ENCODE data around the gene KCNIP4.

Gene KCNIP4

GRCh38 chr4:21901281-21901680 lies 47.3 kb downstream of the KCNIP4 start:
- DNase-seq (ENCODE audit: low spot score) (no peak), FAIRE-seq (no peak)

GRCh38 chr4:21900211-21900610 lies 48.4 kb downstream of the KCNIP4 start:
- DNase-seq (ENCODE audit: low spot score) (no peak), FAIRE-seq (no peak)

DNA sequence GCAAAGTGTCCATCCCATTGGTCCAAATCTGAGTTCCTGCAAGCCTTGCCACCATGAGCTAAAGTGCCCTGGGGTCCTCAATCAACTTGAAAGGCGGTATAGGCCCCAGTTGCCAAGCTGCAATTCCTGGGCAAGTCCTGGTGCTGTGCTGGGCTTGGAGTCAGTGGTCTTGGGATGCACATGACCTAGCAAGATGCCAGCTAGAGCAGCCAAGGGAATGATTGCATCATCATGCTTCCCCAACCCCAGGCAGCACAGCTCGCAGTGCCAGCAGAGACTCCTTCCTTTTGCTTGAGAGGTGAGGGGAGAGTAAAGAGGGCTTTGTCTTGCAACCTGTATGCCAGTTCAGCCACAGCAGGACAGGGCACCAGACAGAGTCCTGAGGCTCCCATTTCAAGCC lies 50.5 kb downstream of the KCNIP4 start:
- no peak for DNase-seq (ENCODE audit: low spot score)
- FAIRE-seq, result no peak

GRCh38 chr4:21896767-21897166 lies 51.8 kb downstream of the KCNIP4 start:
- FAIRE-seq (no peak), DNase-seq (ENCODE audit: low spot score) (no peak)

DNA sequence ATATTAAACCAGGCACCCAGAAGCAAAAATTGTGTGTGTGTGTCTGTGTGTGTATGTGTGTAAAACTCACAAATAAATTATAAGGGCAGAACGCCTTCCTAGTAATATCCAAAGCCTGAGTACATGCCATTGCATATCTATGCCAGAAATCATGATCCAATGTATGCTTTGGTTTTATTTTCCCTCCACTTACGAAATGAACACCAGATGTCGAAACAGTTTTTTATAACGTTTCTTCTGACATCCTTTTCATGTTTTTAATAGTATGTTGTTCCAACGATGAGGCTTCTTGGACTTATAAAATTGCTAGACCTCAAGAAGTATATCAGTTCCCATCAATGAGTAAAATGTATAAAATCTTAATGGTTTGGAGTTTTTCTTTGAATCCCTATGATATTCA lies 55.4 kb downstream of the KCNIP4 start:
- DNase-seq (ENCODE audit: low spot score) (no peak), FAIRE-seq (no peak)

GRCh38 chr4:21890231-21890630 lies 58.3 kb downstream of the KCNIP4 start:
- DNase-seq (ENCODE audit: low spot score), result no peak
- FAIRE-seq, result no peak

GRCh38 chr4:21888195-21888976 lies 60.2 kb downstream of the KCNIP4 start:
- FAIRE-seq (peak; percentile 93), DNase-seq (ENCODE audit: low spot score) (peak; percentile 81)

- FAIRE-seq, result no peak
- DNase-seq (ENCODE audit: low spot score), result no peak
Observed at GRCh38 chr4:21887481-21887880, 61.1 kb downstream of the KCNIP4 start.

DNA sequence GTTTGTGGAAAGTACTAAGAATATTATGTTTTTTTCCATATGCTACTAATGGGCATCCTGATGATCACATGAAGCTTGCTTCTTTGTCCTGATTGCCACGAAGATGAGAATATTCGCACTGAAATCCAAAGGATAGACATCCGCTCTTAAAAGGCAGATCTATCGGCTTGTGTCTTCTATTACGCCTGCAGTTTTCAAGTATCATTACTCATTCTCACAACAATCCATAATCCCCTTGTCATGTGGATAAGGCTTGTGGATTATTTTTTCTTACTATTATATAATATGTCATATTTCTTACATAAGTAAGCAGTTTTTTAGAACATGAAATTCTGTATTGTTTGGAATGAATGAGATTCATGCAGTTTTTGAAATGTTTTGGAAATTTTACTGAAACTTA lies 62.8 kb downstream of the KCNIP4 start:
- FAIRE-seq (no peak), DNase-seq (ENCODE audit: low spot score) (no peak)

- DNase-seq (ENCODE audit: low spot score), result no peak
Observed at GRCh38 chr4:21885241-21885640, 63.3 kb downstream of the KCNIP4 start.

GRCh38 chr4:21884615-21885014 lies 64.0 kb downstream of the KCNIP4 start:
- FAIRE-seq, result no peak

More at GRCh38 chr4:21885241-21885640, 63.3 kb downstream of the KCNIP4 start:
- FAIRE-seq, result no peak

DNA sequence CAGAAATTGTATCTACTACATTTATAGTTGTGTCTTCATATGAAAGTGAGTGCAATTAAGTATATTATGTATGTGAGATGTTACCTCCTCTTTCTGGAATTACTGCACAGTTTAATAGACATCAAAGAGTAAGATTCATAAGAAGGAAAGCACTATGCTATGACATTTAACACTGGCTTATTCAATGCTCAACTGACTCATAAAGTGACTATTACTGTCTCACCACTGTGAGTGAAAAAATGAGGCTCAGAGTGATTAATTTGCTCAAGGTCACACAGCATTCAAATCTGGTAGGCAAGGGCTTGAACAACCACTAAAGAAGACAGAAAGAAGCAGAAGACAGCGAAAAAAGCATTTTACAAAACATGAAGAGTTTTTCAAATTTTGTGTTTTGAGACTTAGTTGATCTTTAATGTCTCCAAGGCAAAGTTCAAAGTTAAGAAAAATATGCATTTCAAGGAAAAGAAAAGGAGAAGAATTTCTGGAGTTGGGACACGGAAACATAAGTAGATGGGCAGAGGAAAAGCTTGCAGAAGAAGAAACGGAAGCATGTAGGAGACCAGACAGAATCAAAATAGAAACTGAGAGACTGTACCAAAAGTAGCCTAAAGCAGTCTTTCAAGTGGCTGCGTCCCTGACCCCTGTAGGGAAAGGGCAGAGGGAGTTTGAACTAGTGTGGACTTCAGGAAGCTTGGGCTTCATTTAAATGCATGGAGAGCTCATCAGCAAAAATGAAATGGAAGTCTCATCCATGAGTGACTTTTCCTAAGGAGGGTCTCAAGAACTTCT lies 66.3 kb downstream of the KCNIP4 start:
- FAIRE-seq, result no peak
- DNase-seq (ENCODE audit: low spot score), result no peak

More at GRCh38 chr4:21884615-21885014, 64.0 kb downstream of the KCNIP4 start:
- DNase-seq (ENCODE audit: low spot score), result no peak

- DNase-seq (ENCODE audit: low spot score) (peak; percentile 18), FAIRE-seq (no peak)
Observed at GRCh38 chr4:21879187-21879586, 69.4 kb downstream of the KCNIP4 start.

GRCh38 chr4:21876711-21877110 lies 71.9 kb downstream of the KCNIP4 start:
- DNase-seq (ENCODE audit: low spot score) (no peak), FAIRE-seq (no peak)

DNA sequence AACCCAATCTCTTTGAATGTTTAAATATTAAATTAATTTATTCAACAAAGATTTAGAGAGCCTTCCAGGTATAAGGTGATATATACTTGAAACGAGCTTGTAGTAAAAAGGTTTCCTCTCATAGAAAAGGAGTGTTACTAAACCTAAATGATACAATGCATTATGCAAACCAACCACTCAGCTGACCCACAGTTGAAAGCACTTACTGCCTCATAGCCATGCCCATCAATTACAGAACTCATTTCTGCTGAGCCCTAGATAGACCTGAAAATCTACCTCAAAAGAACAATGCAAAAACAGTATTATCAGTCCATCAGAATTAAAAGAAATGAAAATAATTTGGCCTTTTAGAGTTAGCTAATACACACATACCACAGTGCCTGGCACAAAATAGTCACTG lies 75.4 kb downstream of the KCNIP4 start:
- FAIRE-seq, result no peak
- DNase-seq (ENCODE audit: low spot score), result no peak

- FAIRE-seq (no peak), DNase-seq (ENCODE audit: low spot score) (no peak)
Observed at GRCh38 chr4:21872101-21872500, 76.5 kb downstream of the KCNIP4 start.

- DNase-seq (ENCODE audit: low spot score) (no peak), FAIRE-seq (no peak)
Observed at GRCh38 chr4:21869978-21870745, 78.4 kb downstream of the KCNIP4 start.

DNA sequence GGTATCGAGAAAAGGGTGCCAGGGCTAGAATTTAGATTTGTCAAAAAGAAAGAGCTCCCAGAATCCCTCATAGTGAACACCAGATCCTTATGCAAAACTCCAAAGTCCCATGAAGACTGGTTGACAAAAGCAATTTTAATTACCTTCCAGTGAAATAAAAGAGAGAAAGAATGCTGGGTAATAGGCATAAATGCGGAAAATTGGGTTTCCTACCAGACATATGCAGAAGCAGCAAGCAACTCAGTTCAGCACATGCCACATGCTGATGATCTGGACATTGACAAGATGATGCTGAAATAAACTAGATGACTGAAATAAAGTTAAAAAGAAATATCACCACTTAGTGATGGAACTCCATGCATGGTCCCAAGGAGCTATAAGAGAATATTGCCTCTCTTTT lies 83.9 kb downstream of the KCNIP4 start:
- FAIRE-seq, result no peak
- no peak for DNase-seq (ENCODE audit: low spot score)

DNA sequence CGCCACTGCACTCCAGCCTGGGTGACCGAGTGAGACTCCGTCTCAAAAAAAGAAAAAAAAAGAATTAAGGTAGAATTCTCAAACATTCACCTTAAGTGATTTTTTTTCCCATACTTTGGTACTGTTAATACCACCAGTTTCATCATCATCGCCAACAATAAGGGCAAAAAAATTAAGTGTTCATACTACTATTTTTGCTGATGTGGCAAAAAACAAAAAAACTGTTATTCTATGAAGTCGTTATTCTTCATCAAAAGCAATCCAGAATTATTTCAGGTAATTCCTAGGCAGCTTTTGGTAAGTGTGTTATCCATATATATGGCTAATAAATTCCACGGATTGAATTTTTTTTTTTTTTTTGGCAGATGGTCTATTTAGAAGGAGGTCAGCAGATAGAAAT lies 85.7 kb downstream of the KCNIP4 start:
- no peak for FAIRE-seq

DNA sequence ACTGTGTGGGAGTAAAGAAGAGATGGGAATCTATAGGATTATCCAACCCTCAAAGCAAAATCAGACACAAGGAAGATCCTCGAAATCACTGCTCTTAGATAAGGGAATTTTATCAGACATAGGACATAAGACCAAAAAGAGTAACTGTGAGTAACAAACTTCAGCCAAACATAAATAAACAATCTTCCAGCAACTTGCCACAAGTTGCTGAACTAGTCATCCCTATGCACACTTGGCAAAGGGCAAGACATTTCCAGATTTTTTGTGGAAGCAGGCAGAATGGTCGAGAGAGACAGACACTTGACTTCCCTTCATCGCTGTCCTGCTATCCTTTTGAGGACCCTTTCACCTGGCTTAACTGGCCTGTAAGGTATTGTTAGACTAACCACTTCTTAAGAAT lies 89.6 kb downstream of the KCNIP4 start:
- FAIRE-seq (no peak), DNase-seq (ENCODE audit: low spot score) (no peak)

More for the DNA sequence above, 85.7 kb downstream of the KCNIP4 start:
- no peak for DNase-seq (ENCODE audit: low spot score)

DNA sequence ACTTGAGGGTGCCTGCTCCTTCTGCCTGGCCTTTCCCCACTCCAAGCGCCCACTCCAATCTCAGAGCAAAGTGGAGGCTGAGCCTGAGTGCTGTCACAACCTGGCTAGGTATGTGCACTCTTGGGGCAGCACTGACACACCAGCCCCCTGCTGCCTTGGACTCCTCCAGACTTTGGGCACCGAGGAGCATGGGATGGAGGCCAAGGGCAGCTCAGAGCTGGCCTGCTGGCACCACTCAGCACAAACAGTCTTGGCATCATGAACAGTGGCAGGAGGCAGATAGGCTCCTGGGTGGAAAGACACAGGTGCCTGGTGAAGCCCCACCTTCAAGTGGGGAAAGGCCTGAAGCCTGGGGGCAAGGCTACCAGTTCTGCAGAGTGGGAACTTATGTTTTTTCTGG lies 91.8 kb downstream of the KCNIP4 start:
- FAIRE-seq, result no peak
- no peak for DNase-seq (ENCODE audit: low spot score)

- no peak for DNase-seq (ENCODE audit: low spot score)
- FAIRE-seq, result no peak
Observed at GRCh38 chr4:21856301-21856700, 92.3 kb downstream of the KCNIP4 start.
